Measurements from ENCODE around the gene CTIF.

Gene CTIF

GRCh38 chr18:48577478-48578190 lies 38.8 kb downstream of the CTIF start:
- no peak for DNase-seq

- DNase-seq = no peak
Measured at GRCh38 chr18:48578289-48578688, 39.5 kb downstream of the CTIF start.

- no peak for DNase-seq
Measured at GRCh38 chr18:48580066-48580465, 41.2 kb downstream of the CTIF start.

- no peak for DNase-seq
Measured at GRCh38 chr18:48580782-48581181, 42.0 kb downstream of the CTIF start.

- no peak for DNase-seq
Measured at GRCh38 chr18:48581206-48581605, 42.4 kb downstream of the CTIF start.

- DNase-seq = no peak
Measured at GRCh38 chr18:48581941-48582340, 43.1 kb downstream of the CTIF start.

- DNase-seq = no peak
Measured at GRCh38 chr18:48582946-48583345, 44.1 kb downstream of the CTIF start.

GRCh38 chr18:48583573-48583972 lies 44.7 kb downstream of the CTIF start:
- DNase-seq = no peak

GRCh38 chr18:48589797-48590519 lies 51.1 kb downstream of the CTIF start:
- no peak for DNase-seq

- DNase-seq = no peak
Measured at GRCh38 chr18:48590678-48591077, 51.8 kb downstream of the CTIF start.

- DNase-seq = no peak
Measured at GRCh38 chr18:48592540-48593171, 53.8 kb downstream of the CTIF start.

GRCh38 chr18:48594471-48595094 lies 55.8 kb downstream of the CTIF start:
- no peak for DNase-seq

GRCh38 chr18:48595703-48596218 lies 56.9 kb downstream of the CTIF start:
- DNase-seq = no peak

GRCh38 chr18:48597110-48597509 lies 58.3 kb downstream of the CTIF start:
- DNase-seq = no peak

- DNase-seq = no peak
Measured at GRCh38 chr18:48597671-48598070, 58.8 kb downstream of the CTIF start.

- no peak for DNase-seq
Measured at GRCh38 chr18:48599391-48599790, 60.6 kb downstream of the CTIF start.

- no peak for DNase-seq
Measured at GRCh38 chr18:48600046-48600445, 61.2 kb downstream of the CTIF start.

GRCh38 chr18:48600456-48601090 lies 61.7 kb downstream of the CTIF start:
- no peak for DNase-seq

- DNase-seq = no peak
Measured at GRCh38 chr18:48601343-48601742, 62.5 kb downstream of the CTIF start.

GRCh38 chr18:48602759-48603390 lies 64.0 kb downstream of the CTIF start:
- no peak for DNase-seq

- no peak for DNase-seq
Measured at GRCh38 chr18:48605408-48605845, 66.6 kb downstream of the CTIF start.

Data from activated CD4-positive, CD25-positive, alpha-beta regulatory T cell treated with anti-CD3 and anti-CD28 coated beads, Interleukin-2, amount 50 U/mL, for 72 hours (primary cell).